Superior temporal gyrus (tissue), 1 donor: Measurements from ENCODE around the gene MCCD1.
"Not testable (repeated sequence)": the region's sequence is repeated elsewhere in the genome, so short reads cannot be mapped to it uniquely, and the experiment has no call there.

Experiments used
- DNase-seq: peaks from one replicate; pipeline ENCODE4 v3.0.0-alpha.2; 2016; ENCODE audit errors: extremely low spot score

Gene MCCD1

GRCh38 chr6:31528821-31529328 lies at the start of gene MCCD1:
Gene MCCD1, plus strand, starts transcription at chr6:31528962. Its CDS starts 53 bp downstream, at chr6:31529015.
- DNase-seq = no peak

DNA sequence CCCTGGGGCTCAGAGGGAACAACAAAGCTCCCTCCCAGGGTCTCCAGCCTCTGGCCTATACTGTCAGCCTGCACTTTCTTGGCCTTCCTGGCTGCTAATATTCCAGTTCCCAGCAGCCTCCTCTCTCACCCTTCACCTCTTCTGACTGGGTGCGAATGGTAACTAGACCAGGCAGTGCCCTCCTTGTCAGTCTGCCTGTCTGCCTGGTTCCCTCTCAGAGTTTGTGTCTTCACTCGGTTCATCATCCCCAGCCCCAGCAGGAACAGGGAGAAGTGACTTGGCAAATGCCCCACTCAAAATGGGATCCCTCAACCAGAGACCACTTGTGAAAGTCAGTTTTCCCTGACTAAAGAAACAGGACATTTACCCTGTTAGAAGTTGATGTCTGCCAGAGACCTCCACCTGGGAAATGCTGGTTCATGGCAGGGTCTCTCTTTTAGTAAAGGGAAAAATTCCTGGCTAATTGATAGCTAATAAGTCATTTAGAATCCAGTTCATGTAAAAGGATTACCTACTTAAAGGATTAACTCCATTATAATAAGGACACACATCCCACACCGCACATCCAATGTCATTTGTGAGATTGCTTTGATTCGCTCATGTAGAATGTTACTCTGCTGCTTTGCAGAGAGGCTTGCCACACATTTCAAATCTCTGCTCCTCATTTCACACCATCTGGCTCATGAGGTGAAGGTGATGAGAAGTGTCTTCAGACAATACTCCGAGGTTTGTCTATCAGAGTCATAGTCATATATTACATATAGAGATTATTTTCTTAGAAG lies 49.4 kb upstream of the MCCD1 start:
- DNase-seq = no peak

DNA sequence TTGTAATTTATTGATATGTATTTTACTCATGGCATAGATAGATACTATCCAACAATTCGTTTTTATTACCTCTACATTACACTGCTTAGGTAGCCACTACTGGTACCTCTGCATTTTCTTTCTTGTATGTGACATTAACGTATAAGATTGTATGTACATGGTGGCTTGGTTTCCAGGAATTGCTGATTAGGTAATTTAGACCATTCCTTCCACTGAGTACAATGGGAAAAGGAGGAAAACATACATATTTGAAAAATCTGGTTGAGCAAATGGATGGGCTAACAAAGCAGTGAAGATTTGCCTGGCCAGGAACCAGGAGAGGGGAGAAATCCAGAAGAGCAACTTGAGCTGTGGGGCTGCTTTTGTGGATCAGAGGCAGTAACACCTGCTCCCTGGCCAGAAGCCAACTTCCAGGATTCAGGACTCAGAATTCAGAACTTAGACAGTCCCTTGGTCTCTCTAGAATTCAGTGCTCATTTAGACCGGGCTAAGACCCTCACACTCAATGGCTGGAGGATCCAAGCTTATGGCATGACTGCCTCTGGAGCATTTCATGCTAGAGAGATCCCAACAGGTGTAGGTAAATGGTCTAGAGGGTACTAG lies 48.7 kb upstream of the MCCD1 start:
- DNase-seq = no peak

DNA sequence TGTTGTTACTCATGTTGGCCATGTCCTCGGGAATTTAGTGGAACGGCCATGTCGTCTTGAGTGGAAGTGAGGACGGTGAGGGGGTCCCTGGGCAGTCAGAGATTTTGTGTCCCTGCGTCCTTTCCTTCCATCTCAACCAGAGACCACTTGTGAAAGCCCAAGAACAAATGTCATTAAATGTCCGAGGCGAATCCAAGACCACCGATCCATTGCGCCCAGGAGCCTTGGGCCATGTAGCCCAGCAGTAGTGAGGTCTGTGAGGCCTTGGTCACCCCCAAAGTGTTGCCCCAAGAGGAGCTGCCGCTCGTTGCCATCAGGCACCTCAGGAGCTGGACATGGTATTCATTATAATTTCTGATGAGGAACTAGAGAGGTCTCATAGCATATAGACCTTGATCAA lies 48.2 kb upstream of the MCCD1 start:
- DNase-seq = no peak

- no peak for DNase-seq
These were observed 45.4 kb upstream of the MCCD1 start for GRCh38 chr6:31483392-31483791.

DNA sequence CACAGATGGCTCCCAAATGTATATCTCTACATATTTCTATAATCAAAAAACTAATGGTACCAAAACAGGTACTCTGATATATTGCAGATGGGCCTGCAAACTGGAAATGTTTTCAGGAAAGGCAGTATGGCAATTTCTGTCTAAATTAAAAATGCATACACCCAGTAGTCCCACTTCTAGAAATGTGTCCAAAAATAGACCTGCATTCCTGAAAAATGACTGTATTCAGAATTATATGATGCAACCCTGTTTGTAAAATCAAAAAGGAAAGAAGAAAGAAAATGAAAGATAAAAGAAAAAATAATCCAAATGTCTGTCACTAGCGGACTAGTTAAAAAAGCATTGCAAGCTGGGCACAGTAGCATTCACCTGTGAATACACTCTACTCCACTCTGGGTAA lies 43.7 kb upstream of the MCCD1 start:
- DNase-seq = no peak

DNA sequence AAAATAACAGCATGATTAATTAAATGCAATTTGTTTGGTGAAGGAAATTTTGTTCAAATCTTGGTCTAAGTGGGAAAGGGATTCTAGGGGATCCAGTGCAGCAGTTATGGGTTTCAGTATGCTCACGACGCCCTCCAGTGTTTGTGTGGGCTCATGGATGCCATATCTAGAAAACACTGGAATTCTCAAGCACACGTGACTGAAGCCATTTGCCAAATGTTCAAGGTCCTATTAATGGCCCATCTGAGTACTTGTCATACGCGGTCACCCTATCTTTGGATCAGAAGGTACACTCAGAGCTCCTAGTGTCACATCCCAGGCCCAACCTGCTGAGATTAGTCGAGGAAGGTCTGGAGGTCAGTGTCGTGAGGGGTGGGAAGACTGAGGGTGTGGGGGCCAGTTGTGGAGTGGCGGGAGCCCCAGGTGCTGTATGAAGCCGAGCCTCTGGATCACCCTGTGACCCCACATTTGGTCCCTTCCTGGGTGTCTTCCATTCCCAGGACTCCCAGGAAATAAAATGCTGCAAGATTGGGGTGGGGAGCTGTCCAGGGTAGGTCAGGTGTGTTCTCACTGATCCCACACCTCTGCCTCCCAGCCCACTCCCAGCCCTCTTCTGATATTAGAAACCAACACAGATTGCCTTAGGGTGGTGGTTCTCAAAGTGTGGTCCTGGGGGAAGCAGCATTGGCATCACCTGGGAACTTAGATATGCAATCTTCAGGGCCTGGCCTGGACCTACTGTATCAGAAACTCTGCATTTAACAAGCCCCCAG lies 42.5 kb upstream of the MCCD1 start:
- not testable (repeated sequence) for DNase-seq

GRCh38 chr6:31487674-31488073 lies 41.1 kb upstream of the MCCD1 start:
- DNase-seq = not testable (repeated sequence)

GRCh38 chr6:31489086-31489485 lies 39.7 kb upstream of the MCCD1 start:
- no peak for DNase-seq

- no peak for DNase-seq
These were observed 38.5 kb upstream of the MCCD1 start for GRCh38 chr6:31490115-31490873.

DNA sequence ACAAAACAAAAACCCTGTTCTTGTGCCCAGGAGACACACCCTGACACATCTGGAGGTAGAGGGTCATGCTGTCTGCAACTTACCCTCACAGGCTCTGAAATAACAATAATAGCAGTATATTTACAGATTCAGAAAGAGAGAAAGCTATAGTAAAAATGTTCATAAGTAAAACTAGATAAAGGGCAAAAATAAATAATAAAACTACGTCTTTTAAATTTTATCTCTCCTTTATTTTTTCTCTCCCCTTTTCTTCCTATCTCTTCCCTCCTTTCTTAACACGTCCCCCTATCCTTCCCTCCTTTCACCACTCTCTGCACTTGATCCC lies 35.2 kb upstream of the MCCD1 start:
- DNase-seq = not testable (repeated sequence)

- DNase-seq = peak; percentile 53
These were observed 34.7 kb upstream of the MCCD1 start for GRCh38 chr6:31493875-31494694.

GRCh38 chr6:31495580-31495979 lies 33.2 kb upstream of the MCCD1 start:
- DNase-seq = no peak

GRCh38 chr6:31496826-31497225 lies 31.9 kb upstream of the MCCD1 start:
- not testable (repeated sequence) for DNase-seq

GRCh38 chr6:31497531-31498476 lies 31.0 kb upstream of the MCCD1 start, which contains the start of gene MICB:
Gene MICB, plus strand, starts transcription at chr6:31498145. Its CDS starts 49 bp downstream, at chr6:31498194.
- peak; percentile 49 for DNase-seq

GRCh38 chr6:31498748-31499147 lies 30.0 kb upstream of the MCCD1 start:
- no peak for DNase-seq

DNA sequence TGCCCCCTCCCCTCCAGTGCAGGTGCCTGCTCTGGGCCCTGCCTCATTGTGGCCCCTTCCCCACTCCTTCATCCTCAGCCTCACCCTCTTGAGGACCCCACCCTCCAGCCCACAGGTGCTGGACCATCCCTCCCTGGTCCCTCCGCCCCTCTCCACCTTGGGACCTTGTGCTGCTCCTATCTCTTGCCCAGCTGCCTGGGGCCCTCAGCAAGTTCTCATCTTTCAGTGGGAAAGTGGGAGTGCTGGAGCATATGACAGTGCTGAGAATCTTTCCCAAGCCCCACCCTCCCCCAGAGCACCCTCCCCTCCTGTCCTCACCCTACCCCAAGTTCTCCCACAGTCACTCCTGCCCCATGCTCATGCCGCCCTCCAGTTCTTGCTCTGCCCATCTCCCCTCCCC lies 29.1 kb upstream of the MCCD1 start:
- not testable (repeated sequence) for DNase-seq

- DNase-seq = no peak
These were observed 26.2 kb upstream of the MCCD1 start for GRCh38 chr6:31502586-31502985.

- DNase-seq = not testable (repeated sequence)
These were observed 19.7 kb upstream of the MCCD1 start for GRCh38 chr6:31509036-31509435.

DNA sequence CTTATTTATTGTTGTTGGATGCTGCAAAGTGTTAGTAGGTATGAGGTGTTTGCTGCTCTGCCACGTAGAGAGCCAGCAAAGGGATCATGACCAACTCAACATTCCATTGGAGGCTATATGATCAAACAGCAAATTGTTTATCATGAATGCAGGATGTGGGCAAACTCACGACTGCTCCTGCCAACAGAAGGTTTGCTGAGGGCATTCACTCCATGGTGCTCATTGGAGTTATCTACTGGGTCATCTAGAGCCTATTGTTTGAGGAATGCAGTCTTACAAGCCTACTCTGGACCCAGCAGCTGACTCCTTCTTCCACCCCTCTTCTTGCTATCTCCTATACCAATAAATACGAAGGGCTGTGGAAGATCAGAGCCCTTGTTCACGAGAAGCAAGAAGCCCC lies 18.8 kb upstream of the MCCD1 start:
- no peak for DNase-seq
